IPS DF 4.7 (cell line): Measurements from ENCODE around the gene ANO9.

Experiments
- DNase-seq: peaks from one replicate; pipeline ENCODE4 v3.0.0-alpha.2; 2013; ENCODE audit warnings: low spot score; ENCODE audit errors: extremely low read depth

ANO9 gene

GRCh38 chr11:370070-370941, 71.5 kb downstream of the ANO9 start:
- DNase-seq, result no peak

GRCh38 chr11:369336-370018, 72.3 kb downstream of the ANO9 start, which contains the start of gene B4GALNT4:
B4GALNT4 (plus strand) TSS chr11:369499; CDS start chr11:369804, 305 bp downstream.
- no peak for DNase-seq

GRCh38 chr11:368414-369335, 73.1 kb downstream of the ANO9 start:
- DNase-seq, result no peak

- DNase-seq, result no peak
These were observed 73.8 kb downstream of the ANO9 start for GRCh38 chr11:367956-368413.
